HepG2 (cell line): Measurements from ENCODE around the gene DACH2. TPM values are rescaled to one million over a fixed set of nuclear protein-coding genes. Genes with fewer than 3 reads are reported as not detected.

ENCODE experiments used
- ATAC-seq: fragments of 200-7000 bp; cut with Tn5 transposase; 3 replicates; pipeline ENCODE4 v1.9.1; 2020; ENCODE audit warnings: mild to moderate bottlenecking, moderate library complexity
- BruUV-seq: library from RNA; stranded (reverse); fragments of 400-500 nt; replicated peaks from 2 replicates; lab custom pipeline; 2021; lab: Mats Ljungman, UMichigan
- CTCF ChIA-PET: fragments of 300-600 bp; formaldehyde crosslinking; extraction: SDS; loops from one replicate; lab custom pipeline; 2021; ENCODE audit warnings: low total read pairs, inconsistent platforms, low intra/inter-chr PET ratio; lab: Yijun Ruan, JAX
- POLR2A ChIA-PET: fragments of 350-600 bp; sonication (Branson Sonifier 250); formaldehyde crosslinking; loops from one replicate; lab custom pipeline; 2020; ENCODE audit warnings: antibody characterized with exemption, inconsistent platforms; lab: Yijun Ruan, JAX
- DNase-seq: peaks from one replicate; pipeline ENCODE4 v3.0.0-alpha.2; 2015; ENCODE audit warnings: low spot score
- FAIRE-seq: peaks from 3 replicates; lab custom pipeline; 2011; peaks lifted over from hg19 to GRCh38; lab: Jason Lieb, UNC
- H2AFZ ChIP-seq: one replicate; pipeline ENCODE4 v1.6.1; 2011; ENCODE audit warnings: low read length, inconsistent platforms
- H3K27ac ChIP-seq: fragments of 300-600 bp; 3 replicates; pipeline ENCODE4 v1.8.0; 2011; ENCODE audit warnings: mixed run types, mild to moderate bottlenecking, mixed read lengths, low read length, inconsistent platforms; ENCODE audit not compliant: insufficient read depth; ENCODE audit errors: extremely low read length
- H3K27me3 ChIP-seq, 2 experiments: fragments of 200-600 bp in 1 of 2; 2 replicates in 1 of 2; 3 replicates in 1 of 2; pipeline versions ENCODE4 v1.6.0 to v1.8.0; 2011; ENCODE audit warnings: low read length in 2 of 2, mild to moderate bottlenecking in 2 of 2, moderate library complexity in 2 of 2, inconsistent platforms in 1 of 2; ENCODE audit not compliant: insufficient read depth in 2 of 2, control insufficient read depth in 1 of 2
- H3K36me3 ChIP-seq, 2 experiments: fragments of 200-600 bp in 1 of 2; replicated peaks in 1 of 2; 2 replicates in 1 of 2; 3 replicates in 1 of 2; pipeline versions ENCODE4 v1.5.1 to v1.8.0; 2011; ENCODE audit warnings: low read length in 2 of 2, inconsistent platforms in 1 of 2; ENCODE audit not compliant: insufficient read depth in 2 of 2, control insufficient read depth in 1 of 2
- H3K4me1 ChIP-seq: 2 replicates; pipeline ENCODE4 v1.5.1; 2012; ENCODE audit warnings: low read length, inconsistent platforms; ENCODE audit not compliant: insufficient read depth
- H3K4me2 ChIP-seq: 2 replicates; pipeline ENCODE4 v1.6.0; 2011; ENCODE audit warnings: low read depth, low read length, inconsistent platforms
- H3K4me3 ChIP-seq, 3 experiments: fragments of 200-600 bp in 1 of 3; sonication (generic), shearing (Covaris generic) in 1 of 3; replicated peaks in 1 of 3; 2 replicates each; pipeline ENCODE4 v1.5.1; 2011 to 2016; ENCODE audit warnings: low read length in 3 of 3, inconsistent platforms in 2 of 3, low read depth in 2 of 3, mild to moderate bottlenecking in 2 of 3, control low read depth in 1 of 3, mixed read lengths in 1 of 3; ENCODE audit not compliant: insufficient read depth in 1 of 3
- H3K79me2 ChIP-seq: one replicate; pipeline ENCODE4 v1.6.1; 2011; ENCODE audit warnings: low read length, inconsistent platforms; ENCODE audit not compliant: insufficient read depth
- H3K9ac ChIP-seq: 2 replicates; pipeline ENCODE4 v1.6.0; 2011; ENCODE audit warnings: mild to moderate bottlenecking, low read depth, low read length, inconsistent platforms; ENCODE audit not compliant: insufficient read depth
- H3K9me3 ChIP-seq: 2 replicates; pipeline ENCODE4 v1.5.1; 2012; ENCODE audit warnings: mild to moderate bottlenecking, low read length
- H4K20me1 ChIP-seq: 2 replicates; pipeline ENCODE4 v1.6.0; 2011; ENCODE audit warnings: inconsistent platforms, mild to moderate bottlenecking, low read length, moderate library complexity; ENCODE audit not compliant: insufficient read depth
- FOXO4 ChIP-seq: sonication (generic); formaldehyde crosslinking; conservative IDR thresholded peaks from 2 replicates; pipeline ENCODE4 v1.8.1; 2023; ENCODE audit warnings: missing genetic modification reagents
- GTF2F1 ChIP-seq: fragments of 150-350 bp; IDR thresholded peaks from 2 replicates; pipeline ENCODE4 v1.6.1; 2014; ENCODE audit warnings: low read length
- HOMEZ ChIP-seq: IDR thresholded peaks from 2 replicates; pipeline ENCODE4 v1.6.1; 2016; ENCODE audit warnings: low read depth
- SAFB2 ChIP-seq: sonication (generic); formaldehyde crosslinking; IDR thresholded peaks from 2 replicates; pipeline ENCODE4 v1.5.1; 2020; ENCODE audit warnings: missing genetic modification reagents, low read depth, mild to moderate bottlenecking, borderline replicate concordance
- SRF ChIP-seq: IDR thresholded peaks from 2 replicates; pipeline ENCODE4 v1.6.1; 2011; ENCODE audit warnings: mild to moderate bottlenecking, low read depth, low read length, moderate library complexity
- TBL1XR1 ChIP-seq: fragments of 150-350 bp; IDR thresholded peaks from 2 replicates; pipeline ENCODE4 v1.6.1; 2014; ENCODE audit warnings: borderline replicate concordance, low read length; ENCODE audit not compliant: partially characterized antibody
- ZFP62 ChIP-seq: sonication (generic); formaldehyde crosslinking; IDR thresholded peaks from 2 replicates; pipeline ENCODE4 v1.4.0; 2020; ENCODE audit warnings: missing genetic modification reagents
- ZNF24 ChIP-seq: fragments of 450-650 bp; IDR thresholded peaks from 2 replicates; pipeline ENCODE4 v1.6.1; 2017; ENCODE audit warnings: antibody characterized with exemption, mild to moderate bottlenecking
- ZNF564 ChIP-seq: sonication (generic); formaldehyde crosslinking; IDR thresholded peaks from 2 replicates; pipeline ENCODE4 v1.8.1; 2023; ENCODE audit warnings: mild to moderate bottlenecking, missing genetic modification reagents
- ZNF616 ChIP-seq: sonication (generic); formaldehyde crosslinking; IDR thresholded peaks from 2 replicates; pipeline ENCODE4 v1.5.0; 2020; ENCODE audit warnings: low read depth, mild to moderate bottlenecking, missing genetic modification reagents
- ZNF629 ChIP-seq: sonication (generic); formaldehyde crosslinking; conservative IDR thresholded peaks from 2 replicates; pipeline ENCODE4 v1.5.0; 2020; ENCODE audit warnings: missing genetic modification reagents
- WGBS: methylation state at CpG from one replicate; pipeline ENCODE4 v1.1.6; 2017; ENCODE audit warnings: low lambda C conversion rate; 5-methylcytosine and 5-hydroxymethylcytosine counted together
- in situ Hi-C: cut with HindIII; loops from 2 replicates; pipeline ENCODE4 v1.10.0; 2017; ENCODE audit warnings: low pct_unique_long_range_greater_than_20kb; ENCODE audit not compliant: extremely low pct_ligation_motif_present
- intact Hi-C: fragments of 100-400 bp; cut with micrococcal nuclease; formaldehyde crosslinking; loops from one replicate; pipeline ENCODE4 v1.10.0; 2022; ENCODE audit not compliant: unreplicated experiment
- polyA plus RNA-seq, 8 experiments: library from polyadenylated mRNA; depleted of rRNA in 3 of 8; stranded (reverse) in 7 of 8; unstranded in 1 of 8; fragments of >200 nt; fragmentation: Illumina TruSeq in 4 of 8; extraction: Trizol in 4 of 8; gene quantifications; 2 replicates each; pipeline versions ENCODE4 v1.2.1 to v1.2.3, GENCODE V29; 2011 to 2016; ENCODE audit warnings: low read depth in 4 of 8, missing spikeins in 1 of 8, mixed read lengths in 1 of 8; ENCODE audit not compliant: insufficient read depth in 1 of 8
- total RNA-seq, 5 experiments: library from RNA; depleted of rRNA; stranded (reverse); fragments of >200 nt; fragmentation: Illumina TruSeq; extraction: Trizol; gene quantifications; 2 replicates each; pipeline ENCODE4 v1.2.3, GENCODE V29; 2016; ENCODE audit warnings: low read depth in 1 of 5
- TF ChIP-seq, protein P1 (sequence below): sonication (generic); formaldehyde crosslinking; IDR thresholded peaks from 2 replicates; pipeline ENCODE4 v1.8.1; 2023; ENCODE audit warnings: missing genetic modification reagents, inconsistent platforms, borderline replicate concordance
- TF ChIP-seq, protein P2 (sequence below): sonication (generic); formaldehyde crosslinking; IDR thresholded peaks from 2 replicates; pipeline ENCODE4 v1.4.0; 2020; ENCODE audit warnings: mild to moderate bottlenecking, missing genetic modification reagents
- TF ChIP-seq, protein P3 (sequence below): sonication (generic); formaldehyde crosslinking; IDR thresholded peaks from 2 replicates; pipeline ENCODE4 v1.4.0; 2020; ENCODE audit warnings: missing genetic modification reagents

DACH2 gene
- total and polyA plus RNA-seq, 2 of the 13 experiments (the other 11 are each of a cell fraction or from before 2014, with no cell fraction given), result not detected

DNA sequence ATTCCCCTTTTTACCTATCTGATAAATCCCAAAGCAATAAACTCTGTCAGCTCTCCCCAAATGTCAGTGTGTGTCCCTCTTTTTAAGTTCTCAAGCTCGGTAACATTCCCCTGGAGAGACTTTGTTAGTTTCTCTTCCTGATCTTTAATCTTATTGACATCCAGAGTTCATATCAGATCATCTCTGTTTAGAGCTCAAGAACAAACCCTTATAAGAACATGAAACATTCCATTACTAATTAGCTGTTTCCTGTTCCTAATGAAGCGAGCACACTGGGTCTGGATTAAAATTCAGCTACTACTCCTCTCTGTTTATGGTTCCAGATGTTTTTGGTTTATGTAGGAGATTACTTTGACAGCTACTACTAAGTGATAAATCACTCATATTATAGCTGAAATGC lies 681.5 kb downstream of the DACH2 start:
- Histone ChIP-seq H4K20me1 (no peaks in the 10 kb centered on the region), H3K9ac (no peak overlapping the region), H3K36me3 (no peaks in the 10 kb centered on the region), H2AFZ (no peak overlapping the region), H3K27me3 (no peaks in the 10 kb centered on the region), H3K4me3 (no peak overlapping the region), H3K27ac (no peak overlapping the region), H3K79me2 (no peaks in the 10 kb centered on the region), H3K9me3 (no peaks in the 10 kb centered on the region), H3K4me2 (no peak overlapping the region), H3K4me1 (peaks cover 16% of the 10 kb centered on the region)
- DNase-seq (no peak), ATAC-seq (no peak), FAIRE-seq (no peak)
- POLR2A ChIA-PET, result no interaction called here
- in situ Hi-C loops, result no loop called here
- intact Hi-C loops, result no loop called here
- BruUV-seq, result no TSS peak
- 0% methylated on average over 2 of the region's 2 CpGs for WGBS
- CTCF ChIA-PET, result no interaction called here
- TF ChIP-seq ZNF629 (CRISPR knock-in tag), result no peak
- no peak for TF ChIP-seq HOMEZ (CRISPR knock-in tag)
- TF ChIP-seq ZNF616 (CRISPR knock-in tag), result no peak
- no peak for TF ChIP-seq FOXO4 (CRISPR knock-in tag)
- no peak for TF ChIP-seq ZNF24
- no peak for TF ChIP-seq ZNF564 (CRISPR knock-in tag)
- TF ChIP-seq, protein P1, sequence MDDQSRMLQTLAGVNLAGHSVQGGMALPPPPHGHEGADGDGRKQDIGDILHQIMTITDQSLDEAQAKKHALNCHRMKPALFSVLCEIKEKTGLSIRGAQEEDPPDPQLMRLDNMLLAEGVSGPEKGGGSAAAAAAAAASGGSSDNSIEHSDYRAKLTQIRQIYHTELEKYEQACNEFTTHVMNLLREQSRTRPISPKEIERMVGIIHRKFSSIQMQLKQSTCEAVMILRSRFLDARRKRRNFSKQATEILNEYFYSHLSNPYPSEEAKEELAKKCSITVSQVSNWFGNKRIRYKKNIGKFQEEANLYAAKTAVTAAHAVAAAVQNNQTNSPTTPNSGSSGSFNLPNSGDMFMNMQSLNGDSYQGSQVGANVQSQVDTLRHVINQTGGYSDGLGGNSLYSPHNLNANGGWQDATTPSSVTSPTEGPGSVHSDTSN (CRISPR knock-in tag), result no peak
- TF ChIP-seq GTF2F1, result no peak
- TF ChIP-seq, protein P2, sequence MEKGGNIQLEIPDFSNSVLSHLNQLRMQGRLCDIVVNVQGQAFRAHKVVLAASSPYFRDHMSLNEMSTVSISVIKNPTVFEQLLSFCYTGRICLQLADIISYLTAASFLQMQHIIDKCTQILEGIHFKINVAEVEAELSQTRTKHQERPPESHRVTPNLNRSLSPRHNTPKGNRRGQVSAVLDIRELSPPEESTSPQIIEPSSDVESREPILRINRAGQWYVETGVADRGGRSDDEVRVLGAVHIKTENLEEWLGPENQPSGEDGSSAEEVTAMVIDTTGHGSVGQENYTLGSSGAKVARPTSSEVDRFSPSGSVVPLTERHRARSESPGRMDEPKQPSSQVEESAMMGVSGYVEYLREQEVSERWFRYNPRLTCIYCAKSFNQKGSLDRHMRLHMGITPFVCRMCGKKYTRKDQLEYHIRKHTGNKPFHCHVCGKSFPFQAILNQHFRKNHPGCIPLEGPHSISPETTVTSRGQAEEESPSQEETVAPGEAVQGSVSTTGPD, result no peak
- no peak for TF ChIP-seq TBL1XR1
- TF ChIP-seq SAFB2 (CRISPR knock-in tag), result no peak
- TF ChIP-seq, protein P3, sequence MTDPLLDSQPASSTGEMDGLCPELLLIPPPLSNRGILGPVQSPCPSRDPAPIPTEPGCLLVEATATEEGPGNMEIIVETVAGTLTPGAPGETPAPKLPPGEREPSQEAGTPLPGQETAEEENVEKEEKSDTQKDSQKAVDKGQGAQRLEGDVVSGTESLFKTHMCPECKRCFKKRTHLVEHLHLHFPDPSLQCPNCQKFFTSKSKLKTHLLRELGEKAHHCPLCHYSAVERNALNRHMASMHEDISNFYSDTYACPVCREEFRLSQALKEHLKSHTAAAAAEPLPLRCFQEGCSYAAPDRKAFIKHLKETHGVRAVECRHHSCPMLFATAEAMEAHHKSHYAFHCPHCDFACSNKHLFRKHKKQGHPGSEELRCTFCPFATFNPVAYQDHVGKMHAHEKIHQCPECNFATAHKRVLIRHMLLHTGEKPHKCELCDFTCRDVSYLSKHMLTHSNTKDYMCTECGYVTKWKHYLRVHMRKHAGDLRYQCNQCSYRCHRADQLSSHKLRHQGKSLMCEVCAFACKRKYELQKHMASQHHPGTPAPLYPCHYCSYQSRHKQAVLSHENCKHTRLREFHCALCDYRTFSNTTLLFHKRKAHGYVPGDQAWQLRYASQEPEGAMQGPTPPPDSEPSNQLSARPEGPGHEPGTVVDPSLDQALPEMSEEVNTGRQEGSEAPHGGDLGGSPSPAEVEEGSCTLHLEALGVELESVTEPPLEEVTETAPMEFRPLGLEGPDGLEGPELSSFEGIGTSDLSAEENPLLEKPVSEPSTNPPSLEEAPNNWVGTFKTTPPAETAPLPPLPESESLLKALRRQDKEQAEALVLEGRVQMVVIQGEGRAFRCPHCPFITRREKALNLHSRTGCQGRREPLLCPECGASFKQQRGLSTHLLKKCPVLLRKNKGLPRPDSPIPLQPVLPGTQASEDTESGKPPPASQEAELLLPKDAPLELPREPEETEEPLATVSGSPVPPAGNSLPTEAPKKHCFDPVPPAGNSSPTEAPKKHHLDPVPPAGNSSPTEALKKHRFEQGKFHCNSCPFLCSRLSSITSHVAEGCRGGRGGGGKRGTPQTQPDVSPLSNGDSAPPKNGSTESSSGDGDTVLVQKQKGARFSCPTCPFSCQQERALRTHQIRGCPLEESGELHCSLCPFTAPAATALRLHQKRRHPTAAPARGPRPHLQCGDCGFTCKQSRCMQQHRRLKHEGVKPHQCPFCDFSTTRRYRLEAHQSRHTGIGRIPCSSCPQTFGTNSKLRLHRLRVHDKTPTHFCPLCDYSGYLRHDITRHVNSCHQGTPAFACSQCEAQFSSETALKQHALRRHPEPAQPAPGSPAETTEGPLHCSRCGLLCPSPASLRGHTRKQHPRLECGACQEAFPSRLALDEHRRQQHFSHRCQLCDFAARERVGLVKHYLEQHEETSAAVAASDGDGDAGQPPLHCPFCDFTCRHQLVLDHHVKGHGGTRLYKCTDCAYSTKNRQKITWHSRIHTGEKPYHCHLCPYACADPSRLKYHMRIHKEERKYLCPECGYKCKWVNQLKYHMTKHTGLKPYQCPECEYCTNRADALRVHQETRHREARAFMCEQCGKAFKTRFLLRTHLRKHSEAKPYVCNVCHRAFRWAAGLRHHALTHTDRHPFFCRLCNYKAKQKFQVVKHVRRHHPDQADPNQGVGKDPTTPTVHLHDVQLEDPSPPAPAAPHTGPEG (CRISPR knock-in tag), result no peak
- no peak for TF ChIP-seq SRF
- TF ChIP-seq ZFP62, result no peak
